ENCODE results near the gene GRHL1. TPM values are rescaled to one million over a fixed set of nuclear protein-coding genes. Genes with fewer than 3 reads are reported as not detected.

GRHL1 gene
- total and polyA plus RNA-seq, 8 donors: 0.95 to 5.3 (median 2.1) TPM

DNA sequence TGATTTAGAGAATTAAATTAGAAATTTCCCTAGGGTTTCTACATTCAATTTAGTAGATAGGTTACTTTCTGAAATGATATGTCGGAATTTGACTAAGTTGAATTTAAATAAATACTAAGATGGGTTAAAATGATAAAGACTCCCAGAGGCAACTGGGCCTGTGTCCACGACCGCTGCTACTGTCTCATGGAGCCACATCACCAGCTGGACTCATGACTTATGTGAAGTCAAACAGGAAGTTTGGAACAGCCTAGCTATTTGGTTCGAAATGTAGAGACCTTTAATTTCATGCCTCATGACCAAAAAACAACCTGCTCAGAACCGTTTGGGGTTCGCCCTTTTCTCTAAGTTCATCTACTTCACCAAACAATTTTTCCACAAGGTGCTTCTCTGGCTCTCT lies 22.2 kb downstream of the GRHL1 start:
- 88 to 92% methylated on average over 6 of the region's 6 CpGs for WGBS, 2 donors
- no peak overlapping the region for H3K4me3 ChIP-seq
- no peaks in the 10 kb centered on the region for H3K27me3 ChIP-seq
- H3K27ac ChIP-seq: no peak overlapping the region
- DNase-seq (no peak), ATAC-seq (no peak), FAIRE-seq (no peak)
- intact Hi-C loops (cut with DNase I): no loop called here
- no peaks in the 10 kb centered on the region for H3K36me3 ChIP-seq
- peaks cover 0 to 12% (median 0%) of the 10 kb centered on the region in 3 donors for H3K4me1 ChIP-seq
- TF ChIP-seq, protein P1, sequence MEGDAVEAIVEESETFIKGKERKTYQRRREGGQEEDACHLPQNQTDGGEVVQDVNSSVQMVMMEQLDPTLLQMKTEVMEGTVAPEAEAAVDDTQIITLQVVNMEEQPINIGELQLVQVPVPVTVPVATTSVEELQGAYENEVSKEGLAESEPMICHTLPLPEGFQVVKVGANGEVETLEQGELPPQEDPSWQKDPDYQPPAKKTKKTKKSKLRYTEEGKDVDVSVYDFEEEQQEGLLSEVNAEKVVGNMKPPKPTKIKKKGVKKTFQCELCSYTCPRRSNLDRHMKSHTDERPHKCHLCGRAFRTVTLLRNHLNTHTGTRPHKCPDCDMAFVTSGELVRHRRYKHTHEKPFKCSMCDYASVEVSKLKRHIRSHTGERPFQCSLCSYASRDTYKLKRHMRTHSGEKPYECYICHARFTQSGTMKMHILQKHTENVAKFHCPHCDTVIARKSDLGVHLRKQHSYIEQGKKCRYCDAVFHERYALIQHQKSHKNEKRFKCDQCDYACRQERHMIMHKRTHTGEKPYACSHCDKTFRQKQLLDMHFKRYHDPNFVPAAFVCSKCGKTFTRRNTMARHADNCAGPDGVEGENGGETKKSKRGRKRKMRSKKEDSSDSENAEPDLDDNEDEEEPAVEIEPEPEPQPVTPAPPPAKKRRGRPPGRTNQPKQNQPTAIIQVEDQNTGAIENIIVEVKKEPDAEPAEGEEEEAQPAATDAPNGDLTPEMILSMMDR (IDR thresholded peaks at IDR 0.05): no peak
- H3K9me3 ChIP-seq: no peaks in the 10 kb centered on the region

DNA sequence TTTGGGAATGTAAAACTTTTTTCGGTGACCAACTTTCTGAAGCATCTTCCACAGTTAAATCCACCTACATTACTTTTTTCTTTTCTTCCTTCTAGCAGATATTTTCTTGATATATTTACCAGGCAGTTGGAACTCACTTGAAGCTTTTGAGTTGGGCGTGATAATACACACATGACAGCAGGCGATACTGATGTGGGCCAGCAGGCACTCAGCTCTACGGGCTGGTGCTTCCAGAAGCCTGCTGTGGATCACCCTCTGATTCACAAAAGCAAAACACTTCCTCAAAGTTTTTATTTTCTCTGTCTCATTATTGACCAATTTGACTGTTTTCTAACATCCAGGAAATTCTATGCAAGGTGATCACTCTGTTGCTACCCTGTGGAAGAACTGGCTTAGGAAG lies 22.9 kb downstream of the GRHL1 start:
- WGBS, 2 donors: 74 to 83% methylated on average over 4 of the region's 4 CpGs
- FAIRE-seq: no peak
- Histone ChIP-seq H3K36me3 (no peaks in the 10 kb centered on the region), H3K27me3 (no peaks in the 10 kb centered on the region), H3K4me1 (peaks cover 0 to 12% (median 0%) of the 10 kb centered on the region in 3 donors), H3K4me3 (no peak overlapping the region), H3K27ac (no peak overlapping the region), H3K9me3 (no peaks in the 10 kb centered on the region)
- no peak for DNase-seq
- no peak for ATAC-seq
- intact Hi-C loops (cut with DNase I): no loop called here
- TF ChIP-seq, protein P1 (IDR thresholded peaks at IDR 0.05): no peak

DNA sequence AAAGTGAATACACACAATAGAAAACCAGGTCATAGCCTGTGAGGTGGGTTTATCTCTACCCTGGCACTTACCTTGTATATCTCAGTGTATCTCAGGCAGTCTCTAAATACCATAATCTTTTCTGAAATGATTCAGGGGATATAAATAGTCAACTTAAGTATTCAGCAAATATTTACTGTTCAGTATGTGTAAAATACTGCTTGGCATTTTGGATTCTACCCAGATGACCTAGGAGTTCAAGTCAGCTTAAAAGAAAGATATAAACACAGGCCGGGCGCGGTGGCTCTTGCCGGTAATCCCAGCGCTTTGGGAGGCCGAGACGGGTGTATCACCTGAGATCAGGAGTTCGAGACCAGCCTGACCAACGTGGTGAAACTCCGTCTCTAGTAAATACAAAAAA lies 23.8 kb downstream of the GRHL1 start:
- Histone ChIP-seq H3K4me3 (no peak overlapping the region), H3K4me1 (peaks cover 0 to 12% (median 0%) of the 10 kb centered on the region in 3 donors), H3K27me3 (no peaks in the 10 kb centered on the region), H3K36me3 (no peaks in the 10 kb centered on the region), H3K9me3 (no peaks in the 10 kb centered on the region), H3K27ac (peak overlapping the region in 2 of 4 donors; percentile 51 to 67)
- intact Hi-C loops (cut with DNase I): no loop called here
- FAIRE-seq (no peak), ATAC-seq (peak; percentile 74 to 84 (median 82)), DNase-seq (peak in 5 of 6 donors; percentile 55 to 68 (median 66))
- TF ChIP-seq, protein P1 (IDR thresholded peaks at IDR 0.05): no peak
- 37 to 43% methylated on average over 10 of the region's 10 CpGs for WGBS, 2 donors

DNA sequence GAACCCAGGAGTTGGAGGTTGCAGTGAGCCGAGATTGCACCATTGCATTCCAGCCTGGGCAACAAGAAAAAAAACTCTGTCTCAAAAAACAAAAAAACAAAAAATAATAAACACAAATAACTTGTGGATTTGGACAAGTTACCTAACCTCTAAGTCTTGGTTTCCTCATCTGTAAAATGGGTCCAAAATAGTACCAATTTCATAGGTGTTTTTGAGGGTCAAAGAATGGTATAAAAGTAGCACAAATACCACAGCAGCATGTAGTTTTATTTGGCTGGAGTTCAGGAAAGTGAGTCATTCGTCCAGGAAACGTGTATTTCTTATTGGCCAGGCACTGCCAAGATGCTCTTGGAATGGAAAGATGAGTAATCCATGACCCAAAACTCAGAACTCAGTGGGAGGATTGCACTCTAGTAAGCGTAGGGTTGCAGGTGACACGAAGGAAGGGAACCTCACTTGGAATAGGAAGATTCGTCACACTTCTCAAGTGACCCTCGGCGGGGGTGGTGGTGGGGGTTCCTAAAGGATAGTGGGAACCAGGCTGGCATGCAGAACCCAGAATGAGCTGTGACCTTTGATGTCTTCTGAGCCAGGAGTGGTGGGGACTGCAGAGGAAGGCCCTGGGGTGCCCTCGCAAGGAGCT lies 24.4 kb downstream of the GRHL1 start:
- peak; percentile 46 to 77 (median 68) for ATAC-seq
- no peaks in the 10 kb centered on the region for H3K9me3 ChIP-seq
- no peaks in the 10 kb centered on the region for H3K36me3 ChIP-seq
- peaks cover 0 to 12% (median 0%) of the 10 kb centered on the region in 3 donors for H3K4me1 ChIP-seq
- no peak for FAIRE-seq
- 62 to 66% methylated on average over 9 of the region's 9 CpGs for WGBS, 2 donors
- peak overlapping the region in 2 of 4 donors; percentile 51 to 67 for H3K27ac ChIP-seq
- no peak overlapping the region for H3K4me3 ChIP-seq
- TF ChIP-seq, protein P1 (IDR thresholded peaks at IDR 0.05): no peak
- DNase-seq: peak in 3 of 6 donors; percentile 42 to 54 (median 46)
- intact Hi-C loops (cut with DNase I): no loop called here
- H3K27me3 ChIP-seq: no peaks in the 10 kb centered on the region

DNA sequence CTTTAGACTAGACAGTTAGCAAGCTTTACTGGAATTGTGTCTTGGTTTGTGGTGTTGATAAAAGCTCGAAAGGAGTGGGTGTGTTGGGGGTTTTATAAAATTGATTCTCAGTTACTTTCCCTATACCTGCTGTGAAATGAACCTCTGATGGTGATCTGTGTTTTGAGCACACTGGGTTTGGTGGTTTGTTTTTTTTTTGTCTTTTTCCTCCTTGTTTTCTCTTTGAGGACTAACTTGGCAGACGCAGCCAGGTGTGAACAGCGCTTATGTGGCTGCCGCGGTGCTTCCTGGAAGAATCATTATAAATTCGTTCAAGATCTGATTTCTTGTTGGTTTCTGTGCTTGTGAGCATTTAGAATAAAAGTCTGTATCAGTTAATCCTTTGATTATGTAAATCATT lies 28.5 kb downstream of the GRHL1 start:
- WGBS, 2 donors: 71 to 82% methylated on average over 6 of the region's 6 CpGs
- ATAC-seq (no peak), FAIRE-seq (no peak), DNase-seq (no peak)
- Histone ChIP-seq H3K27me3 (no peaks in the 10 kb centered on the region), H3K4me3 (no peak overlapping the region), H3K27ac (no peak overlapping the region), H3K4me1 (peaks cover 0 to 16% (median 6%) of the 10 kb centered on the region in 3 donors), H3K9me3 (no peaks in the 10 kb centered on the region), H3K36me3 (no peaks in the 10 kb centered on the region)
- intact Hi-C loops (cut with DNase I): no loop called here
- TF ChIP-seq, protein P1 (IDR thresholded peaks at IDR 0.05): no peak

All from pancreas (tissue), 10 donors.